RWPE1 (cell line): ENCODE data around the gene LLGL2.

ENCODE experiments used
- CTCF ChIA-PET: fragments of 350-600 bp; sonication (Branson Sonifier 250); formaldehyde crosslinking; extraction: SDS; loops from one replicate; lab custom pipeline; 2021; lab: Yijun Ruan, JAX
- POLR2A ChIA-PET: fragments of 400-600 bp; formaldehyde crosslinking; extraction: SDS; loops from one replicate; lab custom pipeline; 2020; ENCODE audit warnings: antibody characterized with exemption; ENCODE audit not compliant: low non-redundant PET; lab: Yijun Ruan, JAX
- DNase-seq: peaks from one replicate; pipeline ENCODE4 v3.0.0; 2012; ENCODE audit warnings: low spot score
- H3K27ac ChIP-seq: fragments of 450-650 bp; 2 replicates; pipeline ENCODE4 v1.5.1; 2017
- TF ChIP-seq, protein P1 (sequence below): fragments of 450-650 bp; conservative IDR thresholded peaks from 2 replicates; pipeline ENCODE4 v1.5.1; 2017; ENCODE audit warnings: low read depth, mild to moderate bottlenecking

Gene LLGL2

DNA sequence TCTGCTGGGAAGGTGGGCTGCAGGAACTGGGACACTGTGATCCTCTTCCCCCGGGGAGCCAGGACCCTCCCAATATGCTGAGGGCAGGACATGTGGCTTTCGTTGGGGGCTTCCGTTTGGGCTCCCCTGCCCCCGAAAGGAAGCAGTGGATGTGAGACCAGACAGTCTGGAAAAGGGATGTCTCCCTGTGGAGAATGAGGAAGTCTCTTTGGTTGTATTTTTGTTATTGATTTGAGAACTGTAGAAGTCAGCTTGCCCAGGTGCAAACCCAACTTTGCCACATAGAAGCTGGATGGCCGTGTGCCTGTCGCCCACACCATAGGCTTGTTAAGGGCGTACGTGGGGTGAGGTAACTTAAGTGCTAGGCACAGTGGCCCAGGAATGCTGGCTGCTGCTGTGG lies 18.8 kb downstream of the LLGL2 start:
- DNase-seq = no peak
- TF ChIP-seq, protein P1, sequence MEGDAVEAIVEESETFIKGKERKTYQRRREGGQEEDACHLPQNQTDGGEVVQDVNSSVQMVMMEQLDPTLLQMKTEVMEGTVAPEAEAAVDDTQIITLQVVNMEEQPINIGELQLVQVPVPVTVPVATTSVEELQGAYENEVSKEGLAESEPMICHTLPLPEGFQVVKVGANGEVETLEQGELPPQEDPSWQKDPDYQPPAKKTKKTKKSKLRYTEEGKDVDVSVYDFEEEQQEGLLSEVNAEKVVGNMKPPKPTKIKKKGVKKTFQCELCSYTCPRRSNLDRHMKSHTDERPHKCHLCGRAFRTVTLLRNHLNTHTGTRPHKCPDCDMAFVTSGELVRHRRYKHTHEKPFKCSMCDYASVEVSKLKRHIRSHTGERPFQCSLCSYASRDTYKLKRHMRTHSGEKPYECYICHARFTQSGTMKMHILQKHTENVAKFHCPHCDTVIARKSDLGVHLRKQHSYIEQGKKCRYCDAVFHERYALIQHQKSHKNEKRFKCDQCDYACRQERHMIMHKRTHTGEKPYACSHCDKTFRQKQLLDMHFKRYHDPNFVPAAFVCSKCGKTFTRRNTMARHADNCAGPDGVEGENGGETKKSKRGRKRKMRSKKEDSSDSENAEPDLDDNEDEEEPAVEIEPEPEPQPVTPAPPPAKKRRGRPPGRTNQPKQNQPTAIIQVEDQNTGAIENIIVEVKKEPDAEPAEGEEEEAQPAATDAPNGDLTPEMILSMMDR = no peak
- ChIA-PET CTCF (interaction anchor here (0.5 to 0.6 kb wide), 2 partner anchors 16 to 53 kb away, joined by 3 read pairs; no protein-coding TSS in a partner anchor), POLR2A (no interaction called here)
- H3K27ac ChIP-seq = no peak overlapping the region

DNA sequence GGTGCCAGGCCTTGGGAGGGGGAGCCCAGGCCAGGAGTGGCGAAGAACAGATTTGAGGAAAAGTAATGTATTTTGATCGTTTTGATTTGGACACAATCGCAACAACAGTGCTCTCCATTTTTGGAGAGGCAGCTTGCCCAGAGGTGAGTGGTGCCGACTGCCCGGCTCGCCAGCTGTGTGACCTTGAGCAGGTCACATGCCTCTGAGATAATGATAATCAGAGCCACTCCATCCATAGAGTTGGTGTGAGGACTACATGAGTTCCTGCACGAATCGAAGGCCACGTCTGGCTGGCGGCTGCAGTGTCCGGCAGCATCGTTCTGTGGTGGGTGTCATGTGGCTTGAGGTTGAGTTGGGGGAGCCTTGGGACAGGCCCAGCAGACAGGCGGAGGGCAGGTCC lies 20.7 kb downstream of the LLGL2 start:
- ChIA-PET CTCF (no interaction called here), POLR2A (no interaction called here)

DNA sequence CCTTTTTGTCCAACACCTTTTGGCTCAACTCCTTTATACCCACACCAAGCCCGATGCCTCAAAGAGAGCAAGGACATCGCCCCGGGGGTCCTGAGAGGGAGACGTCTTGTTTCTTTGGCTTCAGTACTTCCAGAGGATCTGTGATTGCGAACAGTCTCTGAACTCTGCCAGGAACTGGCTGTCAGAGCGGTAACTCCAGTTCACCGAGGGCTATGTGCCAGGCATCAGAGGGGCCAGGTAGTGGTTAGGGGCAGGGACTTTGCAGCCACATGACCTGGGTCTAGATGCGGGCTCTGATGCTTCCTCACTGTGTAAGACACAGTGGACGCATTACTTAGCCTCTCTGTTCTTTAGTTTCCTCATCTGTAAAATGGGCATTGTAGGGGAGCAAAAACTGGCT lies 21.6 kb downstream of the LLGL2 start:
- TF ChIP-seq, protein P1 = no peak
- H3K27ac ChIP-seq = no peak overlapping the region
- DNase-seq = no peak
- ChIA-PET CTCF (no interaction called here), POLR2A (no interaction called here)

More for the DNA sequence above, 20.7 kb downstream of the LLGL2 start:
- no peak for DNase-seq
- TF ChIP-seq, protein P1 = no peak
- no peak overlapping the region for H3K27ac ChIP-seq

DNA sequence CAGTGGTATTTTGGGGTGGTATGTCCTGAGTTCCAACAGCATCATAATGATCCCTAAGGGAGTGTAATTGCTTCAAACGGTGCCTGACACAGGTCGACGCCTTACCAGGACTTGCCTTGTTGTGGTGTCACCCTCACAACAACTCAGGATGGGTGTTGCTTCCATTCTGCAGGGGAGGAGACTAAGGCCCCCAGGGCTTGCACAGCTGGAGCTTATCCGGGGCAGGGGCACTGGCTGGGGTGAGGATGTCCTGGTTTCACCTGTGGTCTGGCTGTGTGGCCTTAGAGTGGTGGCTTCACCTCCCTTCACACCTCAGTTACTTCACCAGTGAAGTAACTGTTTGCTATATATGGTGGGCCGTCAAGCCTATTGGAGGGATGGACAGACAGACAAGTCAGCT lies 23.3 kb downstream of the LLGL2 start:
- ChIA-PET POLR2A (interaction anchor here (0.9 to 1.0 kb wide), 2 partner anchors 11 to 17 kb away, joined by 3 read pairs; no protein-coding TSS in a partner anchor), CTCF (interaction anchor here (0.6 kb wide), 1 partner anchor 302 kb away, joined by 5 read pairs; no protein-coding TSS in a partner anchor)
- DNase-seq = no peak
- H3K27ac ChIP-seq = peak overlapping the region; percentile 64
- TF ChIP-seq, protein P1 = no peak

DNA sequence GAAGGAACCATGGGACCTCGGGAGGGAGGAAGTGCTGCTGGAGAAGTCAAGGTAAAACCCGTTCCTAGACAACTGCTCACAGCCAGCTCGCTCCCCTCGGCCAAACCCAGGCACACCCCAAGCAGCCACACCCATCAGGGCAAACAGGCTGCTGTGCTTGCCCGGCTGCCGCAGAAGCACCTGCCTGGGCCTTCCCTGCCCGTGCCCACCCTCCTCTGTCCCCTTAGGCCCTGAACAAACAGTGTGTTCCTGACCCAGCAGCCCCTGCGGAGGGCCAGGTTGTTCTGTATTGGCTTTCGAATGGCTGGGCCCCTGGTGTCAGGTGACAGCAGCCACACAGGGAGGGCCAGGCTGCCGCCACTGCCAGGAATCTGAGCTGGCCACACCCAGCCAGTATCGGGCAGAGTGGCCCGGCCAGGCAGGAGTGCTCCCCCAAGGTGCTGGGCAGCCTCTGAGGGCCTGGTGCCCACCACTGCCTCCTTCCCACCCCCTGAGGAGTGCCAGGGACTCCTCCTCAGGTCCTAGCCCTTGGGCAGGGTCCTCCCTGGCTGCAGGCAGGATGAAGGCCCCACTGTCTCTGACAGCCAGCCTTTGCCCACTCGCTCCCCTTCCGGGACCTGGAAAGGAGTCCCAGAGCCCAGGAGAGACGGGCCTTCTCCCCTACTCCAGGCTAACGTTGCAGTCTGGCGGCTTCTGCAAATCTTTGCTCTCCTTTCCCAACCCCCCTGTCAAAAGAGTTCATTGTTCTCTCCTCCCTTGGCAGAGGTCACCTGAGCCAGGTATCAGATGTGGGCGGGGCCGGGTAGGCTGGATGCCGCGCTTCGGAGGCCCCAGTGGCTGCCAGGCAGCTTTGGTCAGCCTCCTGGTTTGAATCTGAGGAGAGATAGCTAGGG lies 24.0 kb downstream of the LLGL2 start:
- ChIA-PET POLR2A (interaction anchor here (0.7 to 1.0 kb wide), 3 partner anchors 10 to 23 kb away, joined by 3 read pairs; no protein-coding TSS in a partner anchor), CTCF (interaction anchor here (0.5 to 0.6 kb wide), 3 partner anchors 23 to 302 kb away, joined by 4 to 5 read pairs (median 4); no protein-coding TSS in a partner anchor)
- TF ChIP-seq, protein P1 = no peak
- DNase-seq = peak; percentile 68
- H3K27ac ChIP-seq = peak overlapping the region; percentile 64

DNA sequence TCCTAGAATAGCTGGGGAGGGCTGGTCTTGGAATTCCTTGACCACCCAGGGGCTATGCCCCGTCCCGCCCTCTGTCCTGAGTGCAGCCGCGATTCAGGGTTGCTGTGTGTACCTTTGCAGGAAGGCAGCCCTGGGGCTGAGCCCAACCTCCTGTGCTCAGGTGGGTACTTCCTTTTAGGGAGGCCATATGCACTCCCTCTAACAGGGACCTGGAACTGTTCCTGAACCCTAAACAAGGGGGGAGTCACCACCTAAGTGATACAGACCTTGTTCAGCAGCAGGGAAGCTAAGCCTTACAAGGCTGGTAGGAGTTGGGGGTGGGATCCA lies 24.6 kb downstream of the LLGL2 start:
- H3K27ac ChIP-seq = peak overlapping the region; percentile 64
- TF ChIP-seq, protein P1 = no peak
- ChIA-PET CTCF (interaction anchor here (0.5 to 0.6 kb wide), 3 partner anchors 25 to 46 kb away, joined by 3 to 4 read pairs (median 3); no protein-coding TSS in a partner anchor), POLR2A (interaction anchor here (0.7 kb wide), 1 partner anchor 22 kb away, joined by 3 read pairs; no protein-coding TSS in a partner anchor)
- no peak for DNase-seq
